Natural killer cell treated with Interleukin-12 subunit alpha and Interleukin-12 subunit beta and Interleukin-15 and Interleukin-18, amount 100 ng/mL, for 72 hours (primary cell): ENCODE measurements around the gene ITLN1. TPM values are rescaled to one million over a fixed set of nuclear protein-coding genes. Genes with fewer than 3 reads are reported as not detected.
A peak's percentile ranks its signal among the peaks of the same experiment; 100 is the strongest.
"Not testable (repeated sequence)": the region's sequence is repeated elsewhere in the genome, so short reads cannot be mapped to it uniquely, and the experiment has no call there.

Experiments
- ATAC-seq, 2 donors: fragments of 150-1000 bp; cut with Tn5 transposase in 1 of 2; sonication (Bioruptor Pico), chemical (Tn5 transposase) in 1 of 2; 2 replicates each; pipeline ENCODE4 v1.10.0; 2021
- DNase-seq: peaks from one replicate; pipeline ENCODE4 v3.0.0; 2022; ENCODE audit warnings: low spot score
- H3K27ac Mint-ChIP-seq, 2 donors: 1 replicate in 1 of 2; 2 replicates in 1 of 2; pipeline ENCODE4 v1.8.0; 2022; ENCODE audit warnings: mixed read lengths in 2 of 2, mild to moderate bottlenecking in 1 of 2, moderate library complexity in 1 of 2
- H3K27me3 Mint-ChIP-seq, 2 donors: 1 replicate in 1 of 2; 2 replicates in 1 of 2; pipeline ENCODE4 v1.8.0; 2022; ENCODE audit warnings: mixed read lengths in 2 of 2
- H3K36me3 Mint-ChIP-seq: one replicate; pipeline ENCODE4 v1.8.0; 2022; ENCODE audit warnings: mixed read lengths
- H3K4me1 Mint-ChIP-seq, 2 donors: 1 replicate in 1 of 2; 2 replicates in 1 of 2; pipeline ENCODE4 v1.8.0; 2022; ENCODE audit warnings: low read depth in 2 of 2, mixed read lengths in 2 of 2, mild to moderate bottlenecking in 1 of 2
- H3K4me3 Mint-ChIP-seq: one replicate; pipeline ENCODE4 v1.8.0; 2022; ENCODE audit warnings: mixed read lengths
- H3K9me3 Mint-ChIP-seq: 2 replicates; pipeline ENCODE4 v1.8.0; 2022; ENCODE audit warnings: mixed read lengths
- total RNA-seq, 2 donors: library from RNA; stranded (reverse); gene quantifications; one replicate each; pipeline ENCODE4 v1.2.3, GENCODE V29; 2022

The ITLN1 gene
- total RNA-seq, 2 donors from 2014 or later: not detected

DNA sequence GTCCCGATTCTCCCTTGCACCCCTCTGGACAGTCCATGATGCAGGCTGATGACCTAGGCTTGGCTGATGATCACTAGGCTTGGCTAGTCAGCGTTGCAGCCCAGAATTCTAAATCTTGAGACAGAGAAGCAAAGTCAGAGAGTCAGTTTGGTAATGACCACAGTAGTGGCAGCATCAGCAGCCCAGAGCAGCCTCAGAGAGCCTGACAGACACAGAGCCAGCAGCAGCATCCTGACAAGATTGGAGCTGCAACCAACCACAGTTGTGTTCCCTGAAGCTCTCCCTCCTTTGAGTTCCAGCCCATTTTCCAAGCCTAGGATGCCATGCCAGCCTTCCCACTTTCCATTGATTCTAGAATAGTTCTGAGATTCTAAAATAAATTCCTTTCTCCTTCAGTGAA, 16.8 kb upstream of the ITLN1 start:
- H3K4me1 Mint-ChIP-seq: no peaks in the 10 kb centered on the region
- H3K27me3 Mint-ChIP-seq: peaks cover 5 to 11% of the 10 kb centered on the region in 2 donors
- H3K9me3 Mint-ChIP-seq: no peaks in the 10 kb centered on the region
- DNase-seq (no peak), ATAC-seq (no peak)
- H3K27ac Mint-ChIP-seq: no peak overlapping the region
- H3K4me3 Mint-ChIP-seq: no peak overlapping the region
- H3K36me3 Mint-ChIP-seq: no peaks in the 10 kb centered on the region

DNA sequence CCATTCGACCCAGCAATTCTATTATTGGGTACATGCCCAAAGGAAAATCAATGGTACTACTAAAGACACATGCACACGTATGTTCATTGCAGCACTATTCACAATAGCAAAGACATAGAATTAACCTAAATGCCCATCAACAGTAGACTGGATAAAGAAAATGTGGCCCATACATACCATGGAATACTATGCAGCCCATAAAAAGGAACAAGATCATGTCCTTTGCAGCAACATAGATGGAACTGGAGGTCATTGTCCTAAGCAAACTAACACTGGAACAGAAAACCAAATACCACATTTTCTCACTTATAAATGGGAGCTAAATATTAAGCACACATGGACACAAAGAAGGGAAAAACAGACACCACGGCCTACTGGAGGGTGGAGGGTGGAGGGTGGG, 15.7 kb upstream of the ITLN1 start:
- H3K4me3 Mint-ChIP-seq, H3K9me3 Mint-ChIP-seq, DNase-seq, H3K36me3 Mint-ChIP-seq, H3K4me1 Mint-ChIP-seq, ATAC-seq, H3K27ac Mint-ChIP-seq: not testable (repeated sequence)
- H3K27me3 Mint-ChIP-seq: peaks cover 9 to 12% of the 10 kb centered on the region in 2 donors

DNA sequence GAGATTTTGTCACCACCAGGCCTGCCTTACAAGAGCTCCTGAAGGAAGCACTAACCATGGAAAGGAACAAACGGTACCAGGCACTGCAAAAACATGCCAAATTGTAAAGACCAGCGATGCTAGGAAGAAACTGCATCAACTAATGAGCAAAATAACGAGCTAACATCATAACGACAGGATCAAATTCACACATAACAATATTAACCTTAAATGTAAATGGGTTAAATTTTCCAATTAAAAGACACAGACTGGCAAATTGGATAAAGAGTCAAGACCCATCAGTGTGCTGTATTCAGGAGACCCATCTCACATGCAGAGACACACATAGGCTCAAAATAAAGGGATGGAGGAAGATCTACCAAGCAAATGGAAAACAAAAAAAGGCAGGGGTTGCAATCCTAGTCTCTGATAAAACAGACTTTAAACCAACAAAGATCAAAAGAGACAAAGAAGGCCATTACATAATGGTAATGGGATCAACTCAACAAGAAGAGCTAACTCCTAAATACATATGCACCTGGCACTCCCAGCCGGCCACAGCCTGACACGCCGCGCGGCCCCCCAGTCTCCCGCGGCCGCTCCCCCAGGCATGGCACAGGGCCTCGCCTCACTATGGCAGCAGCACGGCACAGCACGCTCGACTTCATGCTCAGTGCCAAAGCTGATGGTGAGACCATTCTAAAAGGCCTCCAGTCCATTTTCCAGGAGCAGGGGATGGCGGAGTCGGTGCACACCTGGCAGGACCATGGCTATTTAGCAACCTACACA, 9.6 kb upstream of the ITLN1 start:
- H3K4me1 Mint-ChIP-seq, DNase-seq, H3K9me3 Mint-ChIP-seq, H3K4me3 Mint-ChIP-seq, H3K27ac Mint-ChIP-seq, ATAC-seq: not testable (repeated sequence)
- Mint-ChIP-seq H3K36me3 (peaks cover 11% of the 10 kb centered on the region), H3K27me3 (peaks cover 24 to 34% of the 10 kb centered on the region in 2 donors)

DNA sequence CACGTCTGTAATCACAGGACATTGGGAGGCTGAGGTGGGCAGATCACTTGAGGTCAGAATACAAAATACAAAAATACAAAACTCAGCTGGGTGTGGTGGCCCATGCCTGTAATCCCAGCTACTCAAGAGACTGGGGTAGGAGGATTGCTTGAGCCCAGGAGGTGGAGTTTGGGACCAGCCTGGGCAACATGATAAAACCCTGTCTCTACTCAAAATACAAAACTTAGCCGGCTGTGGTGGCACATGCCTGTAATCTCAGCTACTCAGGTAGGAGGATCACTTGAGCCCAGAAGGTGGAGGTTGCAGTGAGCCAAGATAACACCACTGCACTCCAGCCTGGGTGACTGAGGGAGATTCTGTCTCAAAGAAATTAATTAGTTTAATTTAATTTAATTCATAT, 6.5 kb upstream of the ITLN1 start:
- Mint-ChIP-seq H3K9me3 (peaks cover 8% of the 10 kb centered on the region), H3K27me3 (peaks cover 14 to 26% of the 10 kb centered on the region in 2 donors), H3K4me1 (no peaks in the 10 kb centered on the region), H3K36me3 (peaks cover 11% of the 10 kb centered on the region), H3K4me3 (no peak overlapping the region), H3K27ac (no peak overlapping the region)
- no peak for ATAC-seq
- no peak for DNase-seq

DNA sequence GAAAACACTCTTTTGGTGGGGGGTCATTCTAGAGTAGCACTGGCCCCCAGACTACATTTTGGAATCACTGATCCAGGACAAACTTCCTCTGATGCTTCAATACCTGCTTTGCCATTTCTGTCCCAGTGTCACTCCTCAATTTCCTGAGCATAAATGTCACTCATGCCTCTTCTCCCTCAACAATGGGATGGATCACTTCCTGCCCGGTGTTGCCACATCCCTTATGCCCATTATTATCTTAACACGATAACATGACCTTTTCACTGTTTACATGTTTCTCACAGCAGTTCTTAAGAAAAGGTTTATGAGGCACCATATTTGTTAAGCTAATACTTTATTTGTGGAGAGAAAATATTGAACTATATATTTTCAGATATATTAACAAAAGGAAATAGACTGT, 3.9 kb upstream of the ITLN1 start:
- peaks cover under 1 to 3% of the 10 kb centered on the region in 2 donors for H3K4me1 Mint-ChIP-seq
- no peak overlapping the region for H3K4me3 Mint-ChIP-seq

DNA sequence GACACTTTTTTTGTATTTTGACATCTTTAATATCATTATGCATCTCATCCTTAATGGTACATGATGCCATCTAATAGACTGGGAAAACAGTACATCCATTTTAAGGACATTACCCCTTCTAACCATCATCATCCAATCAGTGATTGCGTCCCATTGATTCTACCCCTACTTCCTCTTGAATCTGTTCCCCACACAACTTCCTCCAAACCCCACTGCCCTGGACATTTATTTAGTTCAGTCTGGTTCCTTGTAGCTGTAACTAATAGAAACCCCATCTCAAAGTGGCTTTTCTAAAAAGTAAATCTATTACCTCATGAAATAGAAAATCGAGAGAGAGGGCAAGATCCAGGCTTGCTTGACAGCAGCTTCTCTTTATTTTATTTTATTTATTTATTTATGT, 2.1 kb upstream of the ITLN1 start:
- DNase-seq: no peak
- Mint-ChIP-seq H3K9me3 (no peaks in the 10 kb centered on the region), H3K4me1 (peaks cover 6% of the 10 kb centered on the region in 2 donors), H3K27ac (no peak overlapping the region), H3K27me3 (peaks cover 3 to 5% of the 10 kb centered on the region in 2 donors), H3K4me3 (no peak overlapping the region), H3K36me3 (no peaks in the 10 kb centered on the region)
- no peak for ATAC-seq

More for the DNA sequence above, 3.9 kb upstream of the ITLN1 start:
- Mint-ChIP-seq H3K27me3 (peaks cover 10 to 15% of the 10 kb centered on the region in 2 donors), H3K36me3 (peaks cover 6% of the 10 kb centered on the region), H3K9me3 (peaks cover 4% of the 10 kb centered on the region), H3K27ac (no peak overlapping the region)
- ATAC-seq (no peak), DNase-seq (no peak)

DNA sequence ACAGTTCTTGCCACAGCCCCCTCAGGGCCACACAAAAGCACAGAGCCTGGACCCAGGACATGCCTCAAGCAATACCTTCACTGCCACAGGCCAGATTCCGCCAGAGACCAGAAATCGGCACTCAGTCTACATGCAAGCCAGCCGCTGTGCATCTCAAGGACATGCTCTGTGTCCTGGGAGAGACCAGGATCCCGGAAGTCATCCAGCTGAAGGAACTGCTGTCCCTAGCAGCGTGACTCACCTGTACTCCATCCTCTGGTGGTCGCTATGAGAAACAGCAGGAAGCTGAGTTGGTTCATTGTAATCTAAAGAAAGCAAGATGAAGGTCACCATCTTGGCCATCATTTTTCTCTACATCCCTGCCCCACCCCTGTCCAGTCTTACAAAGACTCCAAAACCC, 401 bp downstream of the ITLN1 start:
- no peaks in the 10 kb centered on the region for H3K9me3 Mint-ChIP-seq
- H3K27ac Mint-ChIP-seq: no peak overlapping the region
- no peak overlapping the region for H3K4me3 Mint-ChIP-seq
- DNase-seq (no peak), ATAC-seq (no peak)
- no peaks in the 10 kb centered on the region for H3K27me3 Mint-ChIP-seq
- no peaks in the 10 kb centered on the region for H3K36me3 Mint-ChIP-seq
- peaks cover 6% of the 10 kb centered on the region in 2 donors for H3K4me1 Mint-ChIP-seq

DNA sequence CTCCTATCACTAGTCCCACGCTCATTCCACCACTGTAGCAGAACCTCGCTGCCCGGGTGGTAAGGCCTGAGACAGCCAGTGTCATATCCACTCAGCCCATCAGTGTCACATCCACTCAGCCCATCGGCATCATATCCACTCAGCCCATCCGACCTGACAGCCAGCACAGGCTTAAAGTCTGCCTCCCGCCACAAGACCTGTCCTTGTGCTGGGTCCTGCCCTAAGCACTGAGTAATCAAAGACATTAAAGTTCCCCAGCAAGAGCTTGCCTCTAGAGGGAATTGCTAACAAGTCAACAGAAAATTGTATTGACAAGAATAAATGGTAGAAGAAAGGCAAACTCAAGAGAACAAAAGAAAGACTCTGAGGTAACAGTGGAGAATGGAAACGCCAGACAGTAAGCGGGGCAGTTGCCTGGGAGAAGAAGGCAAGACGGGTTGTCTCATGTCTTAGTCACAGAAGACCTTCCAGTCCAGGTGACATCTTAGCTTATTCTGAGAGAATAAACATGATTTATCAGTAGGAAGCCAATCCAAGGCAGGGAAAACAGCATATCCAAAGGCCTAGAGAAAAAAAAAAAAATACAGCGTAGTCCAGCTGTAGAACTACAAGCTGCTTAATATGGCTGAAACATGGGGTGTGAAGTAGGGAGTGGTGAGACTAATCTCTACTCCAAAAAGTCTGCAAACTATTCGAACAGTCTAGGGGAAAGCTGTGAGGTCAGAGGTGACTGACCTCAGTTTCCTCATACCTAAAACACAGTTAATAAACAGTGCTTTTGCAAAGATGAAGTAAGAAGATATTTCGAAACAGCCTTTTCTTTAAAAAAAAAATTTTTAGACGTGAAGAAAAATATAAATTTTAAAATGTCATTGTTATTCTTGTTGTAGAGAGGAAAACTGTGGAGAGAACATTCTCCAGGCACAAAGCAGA, 1.1 kb downstream of the ITLN1 start:
- Mint-ChIP-seq H3K27me3 (no peaks in the 10 kb centered on the region), H3K4me1 (peaks cover 6% of the 10 kb centered on the region in 2 donors), H3K27ac (no peak overlapping the region), H3K9me3 (no peaks in the 10 kb centered on the region), H3K4me3 (no peak overlapping the region), H3K36me3 (no peaks in the 10 kb centered on the region)
- ATAC-seq (peak in 1 of 2 donors; percentile 22), DNase-seq (no peak)

DNA sequence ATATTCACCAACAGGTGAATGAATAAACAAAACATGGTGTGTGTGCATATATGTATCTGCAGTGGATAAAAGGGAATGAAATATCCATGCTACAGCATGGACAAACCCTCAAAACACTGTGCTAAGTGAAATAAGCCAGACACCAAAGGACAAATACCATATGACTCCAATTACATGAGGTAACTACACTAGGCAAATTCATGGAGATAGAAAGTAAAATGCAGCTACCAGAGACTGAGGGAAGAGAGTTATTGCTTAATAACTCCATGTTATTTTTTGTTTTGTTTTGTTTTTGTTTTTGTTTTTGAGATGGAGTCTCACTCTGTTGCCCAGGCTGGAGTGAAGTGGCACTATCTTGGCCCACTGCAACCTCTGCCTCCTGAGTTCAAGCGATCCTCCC, 2.4 kb downstream of the ITLN1 start:
- no peak overlapping the region for H3K4me3 Mint-ChIP-seq
- H3K27ac Mint-ChIP-seq: no peak overlapping the region
- ATAC-seq: no peak
- no peaks in the 10 kb centered on the region for H3K36me3 Mint-ChIP-seq
- H3K27me3 Mint-ChIP-seq: no peaks in the 10 kb centered on the region
- no peak for DNase-seq
- H3K9me3 Mint-ChIP-seq: no peaks in the 10 kb centered on the region
- peaks cover 6 to 7% of the 10 kb centered on the region in 2 donors for H3K4me1 Mint-ChIP-seq

DNA sequence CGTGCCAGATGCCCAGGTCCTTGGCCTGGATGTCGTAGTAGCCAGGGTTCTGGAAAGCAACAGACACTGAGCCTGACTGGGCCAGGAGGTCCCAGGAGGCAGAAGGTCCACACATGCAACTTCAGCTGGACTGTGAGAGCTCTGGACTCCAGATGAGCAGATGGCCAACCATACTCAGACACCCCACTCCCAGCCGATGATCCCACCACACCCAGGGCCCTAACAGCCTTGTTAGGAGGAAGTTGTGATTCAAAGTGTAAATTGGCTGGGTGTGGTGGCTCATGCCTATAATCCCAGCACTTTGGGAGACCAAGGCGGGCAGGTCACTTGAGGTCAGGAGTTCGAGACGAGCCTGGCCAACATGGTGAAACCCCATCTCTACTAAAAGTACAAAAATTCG, 3.7 kb downstream of the ITLN1 start:
- H3K27ac Mint-ChIP-seq, H3K9me3 Mint-ChIP-seq, H3K4me3 Mint-ChIP-seq, H3K27me3 Mint-ChIP-seq, DNase-seq, ATAC-seq, H3K36me3 Mint-ChIP-seq: not testable (repeated sequence)
- peaks cover 18 to 19% of the 10 kb centered on the region in 2 donors for H3K4me1 Mint-ChIP-seq

DNA sequence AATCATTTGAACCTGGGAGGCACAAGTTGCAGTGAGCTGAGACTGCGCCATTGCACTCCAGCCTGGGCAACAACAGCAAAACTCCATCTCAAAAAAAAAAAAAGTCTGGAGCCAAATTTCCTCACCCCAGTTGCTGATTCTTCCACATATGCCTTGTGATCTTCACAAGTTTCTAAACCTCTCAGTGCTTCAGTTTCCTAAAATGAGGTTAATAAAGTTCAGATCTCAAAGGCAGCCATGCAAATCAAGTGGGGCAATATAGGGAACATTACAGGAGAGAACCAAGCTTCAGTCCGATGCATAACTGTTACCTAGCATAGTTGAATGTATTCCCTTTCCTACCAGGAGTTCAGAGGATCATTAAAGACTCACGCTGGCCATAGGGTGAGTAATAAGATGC, 4.8 kb downstream of the ITLN1 start:
- H3K4me1 Mint-ChIP-seq: peaks cover 23 to 24% of the 10 kb centered on the region in 2 donors

DNA sequence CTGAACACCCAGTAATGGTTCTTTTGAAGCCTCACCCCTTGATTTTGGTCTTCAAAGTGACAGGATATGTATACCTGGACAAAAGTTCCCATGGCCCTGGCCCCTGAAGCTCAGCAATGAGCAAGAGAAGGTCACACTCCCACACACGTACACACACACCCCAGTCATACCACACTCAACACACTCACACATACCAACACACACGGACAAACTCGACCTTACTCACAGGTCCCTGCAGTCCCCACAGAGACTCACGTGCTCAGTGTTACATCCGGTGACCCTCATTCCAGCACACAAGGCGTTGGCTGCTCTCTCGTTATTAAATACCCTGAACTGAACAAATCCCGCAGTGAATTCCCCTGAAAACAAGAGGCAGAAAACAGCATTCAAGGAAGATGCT, 5.9 kb downstream of the ITLN1 start:
- H3K27ac Mint-ChIP-seq: peak overlapping the region in 1 of 2 donors; percentile 14
- H3K36me3 Mint-ChIP-seq: no peaks in the 10 kb centered on the region
- no peak overlapping the region for H3K4me3 Mint-ChIP-seq
- DNase-seq: no peak
- peaks cover 29% of the 10 kb centered on the region in 2 donors for H3K4me1 Mint-ChIP-seq
- no peaks in the 10 kb centered on the region for H3K27me3 Mint-ChIP-seq
- H3K9me3 Mint-ChIP-seq: no peaks in the 10 kb centered on the region
- ATAC-seq: peak in 1 of 2 donors; percentile 74

More for the DNA sequence above, 4.8 kb downstream of the ITLN1 start:
- Mint-ChIP-seq H3K9me3 (no peaks in the 10 kb centered on the region), H3K4me3 (no peak overlapping the region), H3K27ac (no peak overlapping the region), H3K36me3 (no peaks in the 10 kb centered on the region), H3K27me3 (no peaks in the 10 kb centered on the region)
- no peak for DNase-seq
- ATAC-seq: no peak

DNA sequence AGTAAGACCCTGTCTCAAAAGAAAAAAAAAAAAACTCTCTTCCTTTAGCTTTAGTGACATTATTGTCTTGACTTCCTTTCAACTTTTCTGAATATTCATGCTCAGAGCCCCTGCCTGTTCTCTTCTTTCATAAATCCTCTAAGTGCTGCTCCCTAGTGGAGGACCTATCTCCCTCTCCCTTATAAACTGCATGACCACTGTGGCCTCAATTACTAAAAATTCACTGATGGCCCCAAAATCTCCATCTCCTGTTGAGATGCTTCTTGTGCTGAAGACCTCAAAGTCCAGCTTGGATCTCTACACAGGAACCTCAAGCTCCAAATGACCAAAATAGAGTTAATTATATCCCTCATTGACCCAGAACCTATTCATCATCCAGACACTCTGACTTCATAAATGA, 7.8 kb downstream of the ITLN1 start:
- Mint-ChIP-seq H3K27ac (peak overlapping the region; percentile 34 to 82), H3K4me3 (no peak overlapping the region), H3K4me1 (peaks cover 23 to 24% of the 10 kb centered on the region in 2 donors), H3K27me3 (no peaks in the 10 kb centered on the region), H3K9me3 (no peaks in the 10 kb centered on the region), H3K36me3 (no peaks in the 10 kb centered on the region)
- ATAC-seq (peak; percentile 66 to 83), DNase-seq (no peak)

DNA sequence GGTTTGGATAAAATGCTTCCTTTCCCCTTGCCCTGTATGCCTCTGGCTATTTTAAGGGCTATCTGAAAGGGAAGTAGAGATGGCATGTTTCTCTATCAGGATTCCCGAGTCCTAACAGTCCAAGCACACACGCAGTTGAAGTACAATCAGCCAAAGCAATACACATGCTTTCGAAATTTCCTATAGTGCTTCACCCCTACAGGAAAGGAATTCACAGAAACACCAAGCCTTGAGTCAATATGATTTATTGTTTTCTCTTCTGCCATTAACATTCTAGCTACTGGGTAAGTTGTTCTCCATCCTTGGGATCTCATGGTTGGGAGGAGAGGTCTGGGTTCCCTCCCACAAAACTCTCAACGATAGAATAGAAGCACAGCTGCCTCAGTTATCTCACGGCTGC, 8.7 kb downstream of the ITLN1 start:
- DNase-seq: no peak
- H3K27ac Mint-ChIP-seq: peak overlapping the region; percentile 34 to 82
- peaks cover 23 to 24% of the 10 kb centered on the region in 2 donors for H3K4me1 Mint-ChIP-seq
- no peaks in the 10 kb centered on the region for H3K36me3 Mint-ChIP-seq
- ATAC-seq: no peak
- no peaks in the 10 kb centered on the region for H3K9me3 Mint-ChIP-seq
- no peaks in the 10 kb centered on the region for H3K27me3 Mint-ChIP-seq
- no peak overlapping the region for H3K4me3 Mint-ChIP-seq
